Adipocyte (in vitro differentiated cells): Measurements from ENCODE around the gene NDUFB3.
A peak's percentile ranks its signal among the peaks of the same experiment; 100 is the strongest.

ENCODE experiments used
- DNase-seq: peaks from one replicate; pipeline ENCODE4 v3.0.0-alpha.2; 2015; ENCODE audit warnings: low read depth
- H3K27me3 ChIP-seq: replicated peaks from 2 replicates; pipeline ENCODE4 v1.7.0; 2013; ENCODE audit warnings: mild to moderate bottlenecking, low read length, moderate library complexity; ENCODE audit not compliant: control insufficient read depth, insufficient read depth
- H3K36me3 ChIP-seq: 2 replicates; pipeline ENCODE4 v1.7.0; 2013; ENCODE audit warnings: low read length, mild to moderate bottlenecking, moderate library complexity; ENCODE audit not compliant: control insufficient read depth, insufficient read depth, severe bottlenecking
- H3K4me1 ChIP-seq: 2 replicates; pipeline ENCODE4 v1.7.0; 2013; ENCODE audit warnings: mild to moderate bottlenecking, low read length, moderate library complexity; ENCODE audit not compliant: control insufficient read depth, insufficient read depth
- H3K4me3 ChIP-seq: 2 replicates; pipeline ENCODE4 v1.7.0; 2013; ENCODE audit warnings: mild to moderate bottlenecking, low read length, moderate library complexity
- H3K9ac ChIP-seq: 2 replicates; pipeline ENCODE4 v1.7.0; 2013; ENCODE audit warnings: mild to moderate bottlenecking, low read length, moderate library complexity
- H3K9me3 ChIP-seq: 2 replicates; pipeline ENCODE4 v1.7.0; 2013; ENCODE audit warnings: mild to moderate bottlenecking, low read length, moderate library complexity; ENCODE audit not compliant: control insufficient read depth

NDUFB3 gene

GRCh38 chr2:201093573-201093972, 21.8 kb downstream of the NDUFB3 start:
- Histone ChIP-seq H3K4me1 (peaks cover 9% of the 10 kb centered on the region), H3K36me3 (peaks cover under 1% of the 10 kb centered on the region), H3K4me3 (no peak overlapping the region), H3K9ac (no peak overlapping the region), H3K9me3 (no peaks in the 10 kb centered on the region), H3K27me3 (no peaks in the 10 kb centered on the region)
- peak; percentile 91 for DNase-seq

DNA sequence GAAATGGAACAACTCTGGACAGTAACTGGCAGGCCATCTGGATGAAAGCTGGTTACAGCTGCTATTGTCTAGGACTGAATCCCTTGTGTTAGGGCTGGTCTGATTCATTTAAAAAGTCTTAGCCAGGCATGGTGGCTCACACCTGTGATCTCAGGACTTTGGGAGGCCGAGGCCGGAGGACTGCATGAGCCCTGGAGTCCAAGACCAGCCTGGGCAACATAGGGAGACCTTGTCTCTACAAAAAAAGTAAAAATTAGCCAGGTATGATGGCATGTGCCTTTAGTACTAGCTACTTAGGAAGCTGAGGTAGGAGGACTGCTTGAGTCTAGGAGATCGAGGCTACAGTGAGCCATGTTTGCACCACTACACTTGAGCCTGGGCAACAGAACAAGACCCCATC, 28.7 kb downstream of the NDUFB3 start:
- Histone ChIP-seq H3K9me3 (no peaks in the 10 kb centered on the region), H3K9ac (no peak overlapping the region), H3K27me3 (no peaks in the 10 kb centered on the region), H3K4me1 (no peaks in the 10 kb centered on the region), H3K36me3 (no peaks in the 10 kb centered on the region), H3K4me3 (no peak overlapping the region)
- no peak for DNase-seq

- H3K27me3 ChIP-seq, result no peaks in the 10 kb centered on the region
- DNase-seq, result no peak
- no peaks in the 10 kb centered on the region for H3K36me3 ChIP-seq
- no peak overlapping the region for H3K4me3 ChIP-seq
- no peak overlapping the region for H3K9ac ChIP-seq
- H3K9me3 ChIP-seq, result no peaks in the 10 kb centered on the region
- H3K4me1 ChIP-seq, result peaks cover 10% of the 10 kb centered on the region
These were observed 34.0 kb downstream of the NDUFB3 start for GRCh38 chr2:201105759-201106158.

DNA sequence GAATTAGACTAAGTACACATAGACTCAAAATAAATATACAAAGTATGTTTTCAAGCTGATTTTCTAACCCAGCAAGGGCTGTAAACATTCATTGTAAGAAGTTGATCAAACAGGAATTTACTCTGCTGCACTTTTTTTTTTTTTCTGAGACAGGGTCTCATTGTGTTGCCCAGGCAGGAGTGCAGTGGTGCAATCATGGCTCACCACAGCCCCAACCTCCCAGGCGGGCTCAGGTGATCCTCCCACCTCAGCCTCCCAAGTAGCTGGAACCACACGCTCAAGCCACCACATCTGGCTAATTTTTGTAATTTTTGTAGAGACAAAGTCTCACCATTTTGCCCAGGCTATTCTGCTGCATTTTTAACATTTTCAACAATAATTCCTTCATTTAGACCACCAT, 35.8 kb downstream of the NDUFB3 start:
- Histone ChIP-seq H3K9ac (no peak overlapping the region), H3K36me3 (no peaks in the 10 kb centered on the region), H3K4me1 (peaks cover 12% of the 10 kb centered on the region), H3K9me3 (no peaks in the 10 kb centered on the region), H3K27me3 (no peaks in the 10 kb centered on the region), H3K4me3 (no peak overlapping the region)
- no peak for DNase-seq

GRCh38 chr2:201108341-201108740, 36.5 kb downstream of the NDUFB3 start:
- Histone ChIP-seq H3K36me3 (no peaks in the 10 kb centered on the region), H3K4me3 (no peak overlapping the region), H3K9me3 (no peaks in the 10 kb centered on the region), H3K4me1 (peaks cover 13% of the 10 kb centered on the region), H3K27me3 (no peaks in the 10 kb centered on the region), H3K9ac (no peak overlapping the region)
- no peak for DNase-seq

GRCh38 chr2:201109186-201109585, 37.4 kb downstream of the NDUFB3 start:
- Histone ChIP-seq H3K36me3 (no peaks in the 10 kb centered on the region), H3K27me3 (no peaks in the 10 kb centered on the region), H3K4me1 (peaks cover 14% of the 10 kb centered on the region), H3K9me3 (no peaks in the 10 kb centered on the region), H3K9ac (no peak overlapping the region), H3K4me3 (no peak overlapping the region)
- no peak for DNase-seq

- no peak for DNase-seq
- no peak overlapping the region for H3K9ac ChIP-seq
- H3K9me3 ChIP-seq, result no peaks in the 10 kb centered on the region
- H3K36me3 ChIP-seq, result no peaks in the 10 kb centered on the region
- no peak overlapping the region for H3K4me3 ChIP-seq
- H3K4me1 ChIP-seq, result peaks cover 22% of the 10 kb centered on the region
- H3K27me3 ChIP-seq, result no peaks in the 10 kb centered on the region
These were observed 38.8 kb downstream of the NDUFB3 start for GRCh38 chr2:201110615-201111014.

GRCh38 chr2:201111096-201111495, 39.3 kb downstream of the NDUFB3 start:
- H3K36me3 ChIP-seq, result no peaks in the 10 kb centered on the region
- H3K4me3 ChIP-seq, result no peak overlapping the region
- H3K4me1 ChIP-seq, result peaks cover 22% of the 10 kb centered on the region
- H3K27me3 ChIP-seq, result no peaks in the 10 kb centered on the region
- H3K9ac ChIP-seq, result no peak overlapping the region
- no peak for DNase-seq
- H3K9me3 ChIP-seq, result no peaks in the 10 kb centered on the region

DNA sequence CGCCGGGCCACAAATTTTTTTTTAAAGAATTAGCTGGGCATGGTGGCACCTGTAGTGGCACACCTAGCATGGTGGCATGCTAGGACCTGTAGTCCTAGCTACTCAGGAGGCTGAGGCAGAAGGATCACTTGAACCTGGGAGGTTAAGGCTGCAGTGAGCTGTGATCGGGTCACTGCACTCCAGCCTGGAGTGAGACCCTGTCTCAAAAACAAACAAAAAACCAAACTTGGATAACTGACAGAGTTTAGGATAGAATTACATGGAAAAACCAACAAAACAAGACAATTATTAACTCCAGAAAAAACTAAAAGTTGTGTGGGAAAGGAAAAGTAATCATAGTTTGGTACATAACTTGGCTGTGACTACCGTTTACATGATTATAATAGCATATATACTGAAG, 42.5 kb downstream of the NDUFB3 start:
- Histone ChIP-seq H3K27me3 (no peaks in the 10 kb centered on the region), H3K9me3 (no peaks in the 10 kb centered on the region), H3K4me1 (peaks cover 14% of the 10 kb centered on the region), H3K9ac (peak overlapping the region; percentile 100), H3K4me3 (peak overlapping the region; percentile 91), H3K36me3 (no peaks in the 10 kb centered on the region)
- no peak for DNase-seq

DNA sequence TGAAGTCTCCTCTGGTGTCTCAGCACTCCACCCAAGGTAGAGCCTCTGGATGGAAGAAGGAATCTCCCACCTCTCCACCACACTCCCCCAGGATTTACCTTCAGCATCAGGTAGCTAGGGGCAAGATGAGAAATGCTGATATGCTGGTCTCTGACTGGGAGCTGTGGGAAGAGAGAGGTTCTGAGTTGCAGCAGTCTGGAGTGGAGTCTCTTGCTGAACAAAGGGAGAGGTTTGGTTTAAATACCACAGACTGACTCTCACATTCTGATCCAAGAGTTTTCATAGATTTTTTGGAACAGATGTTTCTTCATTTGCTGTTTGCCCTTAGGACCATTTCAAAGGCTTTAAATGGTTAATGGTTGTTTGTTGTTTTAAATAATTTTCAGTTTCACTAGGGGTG, 43.0 kb downstream of the NDUFB3 start:
- H3K27me3 ChIP-seq, result no peaks in the 10 kb centered on the region
- H3K9me3 ChIP-seq, result no peaks in the 10 kb centered on the region
- peak overlapping the region; percentile 100 for H3K9ac ChIP-seq
- no peaks in the 10 kb centered on the region for H3K36me3 ChIP-seq
- no peak for DNase-seq
- H3K4me3 ChIP-seq, result peak overlapping the region; percentile 91
- peaks cover 13% of the 10 kb centered on the region for H3K4me1 ChIP-seq

DNA sequence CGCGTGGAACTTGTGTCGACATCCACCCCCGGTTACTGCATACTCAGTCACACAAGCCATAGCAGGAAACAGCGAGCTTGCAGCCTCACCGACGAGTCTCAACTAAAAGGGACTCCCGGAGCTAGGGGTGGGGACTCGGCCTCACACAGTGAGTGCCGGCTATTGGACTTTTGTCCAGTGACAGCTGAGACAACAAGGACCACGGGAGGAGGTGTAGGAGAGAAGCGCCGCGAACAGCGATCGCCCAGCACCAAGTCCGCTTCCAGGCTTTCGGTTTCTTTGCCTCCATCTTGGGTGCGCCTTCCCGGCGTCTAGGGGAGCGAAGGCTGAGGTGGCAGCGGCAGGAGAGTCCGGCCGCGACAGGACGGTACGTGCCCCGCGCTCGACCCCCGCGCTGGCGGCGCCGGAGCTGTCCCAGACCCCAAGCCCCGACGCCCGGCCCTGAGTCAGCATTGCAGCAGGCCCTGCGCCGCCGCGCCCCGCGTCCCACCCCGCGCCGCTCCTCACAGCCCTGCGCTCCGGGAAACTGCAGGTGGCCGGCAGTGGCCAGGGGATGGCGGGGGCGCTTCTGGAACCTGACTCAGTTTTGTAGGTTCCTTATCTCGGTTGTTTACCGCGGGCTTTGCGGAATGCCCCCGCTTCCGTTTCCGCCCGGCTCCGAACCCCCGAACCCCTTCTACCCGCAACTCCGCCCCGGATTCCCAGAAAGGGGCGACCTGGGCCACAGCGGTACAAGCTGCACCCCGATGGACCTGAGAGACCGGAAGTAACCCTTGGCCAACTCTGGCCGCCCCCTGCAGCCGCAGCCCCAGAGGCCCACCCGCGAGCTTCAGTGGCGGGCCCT, 44.5 kb downstream of the NDUFB3 start, which contains the start of gene CFLAR:
CFLAR (plus strand) TSS at position 50 of the 844 bp plus-strand sequence. CDS start 13,702 bp downstream, outside the sequence.
- Histone ChIP-seq H3K4me1 (peaks cover 27% of the 10 kb centered on the region), H3K27me3 (no peaks in the 10 kb centered on the region), H3K9me3 (no peaks in the 10 kb centered on the region), H3K36me3 (peaks cover 4% of the 10 kb centered on the region), H3K9ac (peak within 1 kb of the TSS; percentile 100), H3K4me3 (peak within 1 kb of the TSS; percentile 91)
- peak; percentile 83 for DNase-seq
